ENCODE measurements around the gene HLA-DOA.

HLA-DOA gene

GRCh38 chr6:32976334-32977069 lies 32.9 kb downstream of the HLA-DOA start:
- H3K27me3 Mint-ChIP-seq: no peaks in the 10 kb centered on the region
- peak overlapping the region; percentile 92 for H3K4me3 Mint-ChIP-seq

DNA sequence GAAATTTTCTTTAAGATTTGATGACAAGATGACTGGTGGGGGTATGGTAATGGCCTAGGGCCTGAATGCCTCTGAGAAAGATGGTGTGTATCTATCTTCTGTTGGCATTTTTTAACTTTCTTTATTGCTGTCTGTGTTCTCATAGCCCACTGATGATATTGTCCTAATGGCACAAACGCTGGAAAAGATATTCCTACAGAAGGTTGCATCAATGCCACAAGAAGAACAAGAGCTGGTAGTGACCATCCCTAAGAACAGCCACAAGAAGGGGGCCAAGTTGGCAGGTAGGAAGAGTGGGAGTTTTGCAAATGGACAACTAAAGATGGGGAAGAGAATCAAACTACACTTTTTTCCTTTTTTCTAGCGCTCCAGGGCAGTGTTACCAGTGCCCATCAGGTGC lies 33.5 kb downstream of the HLA-DOA start:
- Mint-ChIP-seq H3K36me3 (ENCODE audit: low read depth) (peaks cover 100% of the 10 kb centered on the region), H3K9me3 (no peaks in the 10 kb centered on the region), H3K4me3 (peak overlapping the region; percentile 92), H3K27ac (peak overlapping the region; percentile 100), H3K27me3 (no peaks in the 10 kb centered on the region), H3K4me1 (ENCODE audit: low read depth) (peaks cover 56% of the 10 kb centered on the region)
- no peak for DNase-seq

More at GRCh38 chr6:32976334-32977069, 32.9 kb downstream of the HLA-DOA start:
- Mint-ChIP-seq H3K4me1 (ENCODE audit: low read depth) (peaks cover 58% of the 10 kb centered on the region), H3K9me3 (no peaks in the 10 kb centered on the region), H3K36me3 (ENCODE audit: low read depth) (peaks cover 100% of the 10 kb centered on the region), H3K27ac (peak overlapping the region; percentile 100)
- no peak for DNase-seq

DNA sequence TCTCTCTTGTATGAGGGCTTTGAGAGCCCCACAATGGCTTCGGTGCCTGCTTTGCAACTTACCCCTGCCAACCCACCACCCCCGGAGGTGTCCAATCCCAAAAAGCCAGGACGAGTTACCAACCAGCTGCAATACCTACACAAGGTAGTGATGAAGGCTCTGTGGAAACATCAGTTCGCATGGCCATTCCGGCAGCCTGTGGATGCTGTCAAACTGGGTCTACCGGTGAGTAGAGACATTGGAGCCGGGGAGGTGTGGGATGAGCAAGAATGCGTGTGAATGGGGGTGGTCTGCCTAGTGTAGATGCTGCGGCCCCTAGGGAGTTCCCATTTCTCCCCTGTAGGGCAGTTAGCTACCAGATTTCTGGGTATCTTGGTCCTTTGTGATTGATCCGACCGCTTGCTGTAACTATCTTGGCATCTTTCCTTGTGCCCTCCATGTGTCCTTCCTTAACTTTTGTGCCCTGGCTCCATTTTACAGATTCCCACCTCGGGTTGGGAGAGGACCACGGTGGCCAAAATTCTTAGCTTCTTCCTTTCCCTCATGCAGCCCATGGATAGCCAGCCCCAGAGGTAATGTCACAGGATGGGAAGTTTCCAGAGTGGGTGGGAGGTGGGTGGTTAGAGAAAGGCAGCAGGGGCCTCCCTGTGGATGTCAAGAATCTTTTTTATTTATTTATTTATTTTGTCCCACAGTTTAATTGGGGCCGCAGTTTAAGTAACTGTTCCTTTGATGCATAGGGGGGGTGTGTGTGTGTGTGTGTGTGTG lies 34.7 kb downstream of the HLA-DOA start:
- H3K4me3 Mint-ChIP-seq: peak overlapping the region; percentile 92
- peak overlapping the region; percentile 100 for H3K27ac Mint-ChIP-seq
- peaks cover 98% of the 10 kb centered on the region for H3K36me3 Mint-ChIP-seq (ENCODE audit: low read depth)
- DNase-seq: peak; percentile 47
- H3K4me1 Mint-ChIP-seq (ENCODE audit: low read depth): peaks cover 46% of the 10 kb centered on the region
- no peaks in the 10 kb centered on the region for H3K27me3 Mint-ChIP-seq
- no peaks in the 10 kb centered on the region for H3K9me3 Mint-ChIP-seq

- H3K27me3 Mint-ChIP-seq: no peaks in the 10 kb centered on the region
- H3K27ac Mint-ChIP-seq: peak overlapping the region; percentile 100
- H3K9me3 Mint-ChIP-seq: no peaks in the 10 kb centered on the region
- H3K36me3 Mint-ChIP-seq (ENCODE audit: low read depth): peaks cover 98% of the 10 kb centered on the region
- H3K4me1 Mint-ChIP-seq (ENCODE audit: low read depth): peaks cover 38% of the 10 kb centered on the region
- no peak for DNase-seq
- peak overlapping the region; percentile 92 for H3K4me3 Mint-ChIP-seq
These were observed 35.4 kb downstream of the HLA-DOA start for GRCh38 chr6:32974016-32974333.

- Mint-ChIP-seq H3K27ac (peak overlapping the region; percentile 100), H3K36me3 (ENCODE audit: low read depth) (peaks cover 94% of the 10 kb centered on the region), H3K4me3 (peak overlapping the region; percentile 92), H3K9me3 (no peaks in the 10 kb centered on the region), H3K27me3 (no peaks in the 10 kb centered on the region), H3K4me1 (ENCODE audit: low read depth) (peaks cover 33% of the 10 kb centered on the region)
- peak; percentile 68 for DNase-seq
These were observed 36.0 kb downstream of the HLA-DOA start for GRCh38 chr6:32973144-32974015.

DNA sequence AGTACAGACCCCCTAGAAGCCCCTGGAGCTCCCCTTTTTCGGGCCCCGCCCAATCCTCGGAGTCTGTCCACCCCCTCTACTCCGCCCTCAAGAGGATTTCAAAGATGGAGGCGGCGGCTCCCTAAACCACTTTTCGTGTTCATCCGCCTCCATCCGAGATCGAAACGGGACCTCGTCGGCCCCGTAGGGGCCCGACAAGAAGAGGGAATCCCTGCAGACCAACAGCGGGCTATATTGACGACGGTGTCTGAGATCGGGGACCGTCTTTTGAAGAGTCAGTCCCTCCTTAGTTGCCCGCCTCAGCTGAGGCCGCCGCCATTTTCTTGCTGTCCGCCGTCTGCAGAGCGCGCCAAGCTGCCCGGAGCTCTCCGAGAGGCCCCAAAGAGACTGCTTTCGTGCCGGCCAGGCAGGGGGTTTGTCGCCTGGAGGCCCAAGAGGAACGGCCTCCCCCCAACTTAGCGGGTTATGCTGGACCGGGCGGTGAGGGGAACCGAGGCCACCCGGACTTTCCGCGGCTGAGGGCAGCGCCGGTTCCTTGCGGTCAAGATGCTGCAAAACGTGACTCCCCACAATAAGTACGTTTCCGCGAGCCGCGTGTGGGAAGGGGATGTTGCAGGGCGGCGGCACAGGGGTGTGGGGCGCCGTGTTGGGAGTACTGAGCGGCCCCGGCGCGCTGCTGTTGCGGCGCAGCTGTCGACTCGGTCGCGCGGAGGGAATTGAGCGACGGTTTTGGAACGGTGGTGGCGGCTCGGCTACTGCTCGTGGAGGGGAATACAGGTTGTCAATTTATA lies 36.8 kb downstream of the HLA-DOA start:
- Mint-ChIP-seq H3K4me3 (peak overlapping the region; percentile 92), H3K27me3 (no peaks in the 10 kb centered on the region), H3K4me1 (ENCODE audit: low read depth) (peaks cover 25% of the 10 kb centered on the region), H3K9me3 (no peaks in the 10 kb centered on the region), H3K36me3 (ENCODE audit: low read depth) (peaks cover 90% of the 10 kb centered on the region), H3K27ac (peak overlapping the region; percentile 100)
- DNase-seq: no peak

DNA sequence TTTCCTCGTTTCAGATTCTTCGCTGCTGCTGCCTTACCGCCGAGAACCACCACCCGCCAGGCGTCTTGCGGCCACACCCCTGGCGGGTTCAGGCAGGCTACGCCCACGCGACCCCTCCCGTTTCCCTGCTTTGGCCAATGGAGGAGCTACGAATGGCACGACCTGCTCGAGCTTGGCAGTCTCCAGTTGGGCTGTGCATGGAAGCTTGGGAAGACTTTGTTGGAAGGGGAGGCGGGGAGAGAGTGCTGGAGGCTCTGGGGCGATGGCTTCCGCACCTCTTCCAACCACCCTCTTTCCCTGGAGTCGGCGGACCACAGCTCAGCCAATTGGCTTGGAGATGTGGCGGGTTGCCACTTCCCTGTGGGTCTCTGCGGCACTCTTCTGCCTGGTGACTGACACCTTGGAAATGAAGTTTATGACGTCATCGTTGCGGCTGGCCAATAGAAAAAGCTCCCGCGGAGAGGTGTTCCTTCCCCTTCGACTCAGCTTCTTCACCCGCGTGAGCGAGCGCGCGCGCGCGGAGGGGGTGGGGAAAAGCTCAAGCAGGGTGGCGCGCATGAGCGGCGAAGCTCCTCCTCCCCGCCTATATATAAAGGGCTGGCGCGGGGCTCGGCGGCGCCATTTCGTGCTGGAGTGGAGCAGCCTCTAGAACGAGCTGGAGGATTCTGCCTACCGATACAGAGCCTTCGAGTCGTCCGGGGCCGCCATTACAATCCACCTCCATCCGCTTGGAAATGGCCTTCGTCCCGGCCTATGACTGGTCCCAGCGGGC lies 37.6 kb downstream of the HLA-DOA start:
- Mint-ChIP-seq H3K4me1 (ENCODE audit: low read depth) (peaks cover 24% of the 10 kb centered on the region), H3K27me3 (no peaks in the 10 kb centered on the region), H3K36me3 (ENCODE audit: low read depth) (peaks cover 87% of the 10 kb centered on the region), H3K9me3 (no peaks in the 10 kb centered on the region), H3K4me3 (peak overlapping the region; percentile 92), H3K27ac (peak overlapping the region; percentile 100)
- DNase-seq: peak; percentile 99

DNA sequence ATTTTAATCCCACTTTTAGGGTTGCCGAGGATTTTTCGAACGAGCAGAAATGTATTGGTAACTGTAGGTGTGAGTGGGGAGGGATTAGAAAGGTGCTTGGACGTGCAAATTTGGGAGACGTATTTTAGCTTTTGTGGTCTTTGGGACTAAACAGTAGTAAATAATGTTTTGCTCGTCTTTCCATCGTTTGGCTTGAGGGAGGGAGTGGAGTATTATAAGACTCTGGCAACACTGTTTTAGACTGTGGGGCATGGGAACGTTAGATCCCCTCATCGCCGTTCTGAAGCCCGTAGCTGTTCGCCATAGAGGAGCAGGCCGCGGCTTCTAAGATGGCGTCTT lies 38.2 kb downstream of the HLA-DOA start:
- peak overlapping the region; percentile 100 for H3K27ac Mint-ChIP-seq
- no peaks in the 10 kb centered on the region for H3K27me3 Mint-ChIP-seq
- peaks cover 81% of the 10 kb centered on the region for H3K36me3 Mint-ChIP-seq (ENCODE audit: low read depth)
- H3K4me1 Mint-ChIP-seq (ENCODE audit: low read depth): peaks cover 23% of the 10 kb centered on the region
- DNase-seq: no peak
- H3K4me3 Mint-ChIP-seq: peak overlapping the region; percentile 92
- H3K9me3 Mint-ChIP-seq: no peaks in the 10 kb centered on the region

DNA sequence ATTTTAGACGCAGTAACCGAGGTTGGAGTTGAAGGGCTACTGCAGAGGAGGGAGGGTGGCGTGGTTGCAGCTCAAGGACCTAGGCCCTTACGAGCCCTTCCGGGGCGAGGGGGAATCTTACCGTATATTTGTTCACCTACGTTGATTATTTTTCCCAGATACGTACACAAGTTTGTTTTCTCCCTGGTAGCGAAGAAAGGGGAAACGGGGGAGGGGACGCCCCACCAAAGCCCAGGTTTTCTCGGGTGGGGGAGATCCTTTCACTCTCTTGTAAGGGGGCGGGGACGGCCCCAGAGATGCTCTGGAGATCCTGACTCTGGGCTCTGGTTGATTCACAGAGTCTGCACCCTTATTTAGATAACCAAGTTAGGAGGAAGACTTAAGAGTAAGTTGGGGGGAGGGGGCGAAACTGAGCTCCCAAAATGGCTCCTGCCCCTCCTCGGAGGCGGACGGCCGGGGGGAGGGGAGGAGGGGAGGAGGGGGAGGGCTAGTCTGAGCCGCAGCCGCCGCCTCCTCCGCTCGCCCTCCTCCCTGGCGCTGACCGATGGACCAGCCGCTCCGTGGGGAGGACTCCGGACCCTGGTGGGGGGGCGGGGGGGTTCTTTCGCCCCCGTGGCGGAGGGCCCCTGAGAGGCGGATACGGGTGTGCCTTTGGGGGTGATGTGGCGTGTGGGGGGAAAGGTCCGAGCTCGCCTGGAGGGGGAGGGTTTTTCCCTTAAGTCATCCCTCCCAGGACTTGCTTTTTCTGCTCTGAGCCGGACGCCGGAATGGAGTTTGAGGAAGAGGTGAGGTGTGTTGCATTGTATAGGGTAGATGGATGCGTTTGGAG lies 38.8 kb downstream of the HLA-DOA start:
- H3K4me3 Mint-ChIP-seq: peak overlapping the region; percentile 92
- H3K4me1 Mint-ChIP-seq (ENCODE audit: low read depth): peaks cover 22% of the 10 kb centered on the region
- no peaks in the 10 kb centered on the region for H3K27me3 Mint-ChIP-seq
- H3K36me3 Mint-ChIP-seq (ENCODE audit: low read depth): peaks cover 76% of the 10 kb centered on the region
- H3K9me3 Mint-ChIP-seq: no peaks in the 10 kb centered on the region
- H3K27ac Mint-ChIP-seq: peak overlapping the region; percentile 100
- DNase-seq: peak; percentile 89

DNA sequence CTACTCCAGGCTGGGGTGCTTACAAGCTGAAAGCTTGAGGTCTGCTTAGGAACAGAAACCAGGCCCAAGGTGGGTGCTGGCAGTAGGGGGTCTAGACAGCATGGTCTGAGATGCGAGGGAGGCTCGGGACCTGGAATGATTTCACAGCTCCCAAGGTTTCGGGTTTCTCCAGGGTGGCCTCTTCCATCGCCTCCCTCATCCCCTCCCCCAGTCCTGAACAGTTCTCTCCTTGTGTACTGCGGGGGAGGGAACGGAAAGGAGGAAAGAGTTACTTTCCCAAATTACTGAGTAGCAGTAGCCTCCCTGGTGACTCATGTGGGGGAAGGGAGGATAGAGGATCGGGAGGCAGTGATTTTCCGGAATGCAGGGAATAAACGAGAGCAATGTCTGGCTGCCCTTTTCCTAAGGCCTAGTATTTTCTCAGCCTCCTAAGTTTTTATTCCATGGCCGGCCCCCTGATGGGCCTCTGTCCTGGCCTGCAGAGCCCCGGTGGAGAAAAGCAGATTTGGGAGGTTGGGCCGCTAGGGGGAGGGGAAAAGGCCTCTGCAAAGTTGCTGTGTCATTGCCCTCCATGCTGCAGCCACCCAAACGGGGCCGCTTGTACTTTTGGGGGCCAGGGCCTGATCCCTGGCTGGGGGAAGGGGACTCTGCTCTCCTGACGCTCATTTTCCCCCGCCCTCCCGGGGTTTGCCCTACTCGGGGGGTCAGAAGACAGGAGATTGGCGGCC lies 39.5 kb downstream of the HLA-DOA start:
- H3K4me3 Mint-ChIP-seq: peak overlapping the region; percentile 92
- H3K4me1 Mint-ChIP-seq (ENCODE audit: low read depth): peaks cover 24% of the 10 kb centered on the region
- H3K27ac Mint-ChIP-seq: peak overlapping the region; percentile 100
- DNase-seq: peak; percentile 89
- H3K27me3 Mint-ChIP-seq: no peaks in the 10 kb centered on the region
- H3K9me3 Mint-ChIP-seq: no peaks in the 10 kb centered on the region
- peaks cover 68% of the 10 kb centered on the region for H3K36me3 Mint-ChIP-seq (ENCODE audit: low read depth)

DNA sequence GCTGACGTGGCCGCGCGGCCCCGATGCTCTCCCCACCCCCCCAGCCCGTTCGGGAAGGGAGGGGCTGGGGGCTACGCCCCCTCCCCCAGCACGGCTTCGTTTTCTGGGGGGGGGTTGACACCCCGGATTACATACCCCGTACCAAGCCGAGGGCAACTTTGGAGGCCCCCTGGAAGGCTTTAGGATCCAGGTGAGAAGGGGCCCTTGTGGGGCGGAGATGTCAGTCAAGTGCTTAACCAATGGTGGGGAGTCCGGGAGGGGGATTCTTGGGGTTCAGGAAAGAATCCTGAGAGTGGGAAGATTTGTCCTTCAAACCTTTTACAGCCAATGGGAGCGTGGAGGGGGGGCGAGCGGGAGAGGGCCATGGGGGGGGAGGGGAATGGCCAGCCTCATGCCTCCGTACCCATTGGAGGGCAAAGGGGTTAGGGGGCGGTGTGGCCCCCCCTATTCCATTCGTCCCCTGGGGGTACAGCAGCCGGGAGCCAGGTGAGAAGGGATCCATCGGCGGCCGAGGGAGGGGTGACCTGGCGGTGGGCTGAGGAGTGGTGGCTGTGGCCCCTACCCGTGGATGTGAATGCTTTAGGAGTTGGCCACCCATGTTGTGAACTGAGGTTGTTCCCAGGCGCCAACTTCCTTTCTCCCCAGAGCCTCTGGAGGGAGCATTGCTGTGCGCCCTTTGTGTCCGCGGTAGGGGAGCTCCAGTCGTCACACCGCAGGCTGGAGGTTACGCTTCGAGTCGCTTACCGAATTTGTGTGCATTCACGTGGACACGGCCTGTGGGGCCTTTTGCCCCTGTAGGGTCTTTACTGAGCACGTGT lies 40.3 kb downstream of the HLA-DOA start:
- H3K4me1 Mint-ChIP-seq (ENCODE audit: low read depth): peaks cover 29% of the 10 kb centered on the region
- H3K27me3 Mint-ChIP-seq: no peaks in the 10 kb centered on the region
- H3K4me3 Mint-ChIP-seq: peak overlapping the region; percentile 92
- peak; percentile 85 for DNase-seq
- no peaks in the 10 kb centered on the region for H3K9me3 Mint-ChIP-seq
- peak overlapping the region; percentile 100 for H3K27ac Mint-ChIP-seq
- H3K36me3 Mint-ChIP-seq (ENCODE audit: low read depth): peaks cover 60% of the 10 kb centered on the region

Measured in activated T-cell treated with anti-CD3 and anti-CD28 coated beads, Interleukin-2, amount 50 U/mL, for 24 hours (primary cell).